Measurements from ENCODE around the gene ALKBH7.

The ALKBH7 gene

DNA sequence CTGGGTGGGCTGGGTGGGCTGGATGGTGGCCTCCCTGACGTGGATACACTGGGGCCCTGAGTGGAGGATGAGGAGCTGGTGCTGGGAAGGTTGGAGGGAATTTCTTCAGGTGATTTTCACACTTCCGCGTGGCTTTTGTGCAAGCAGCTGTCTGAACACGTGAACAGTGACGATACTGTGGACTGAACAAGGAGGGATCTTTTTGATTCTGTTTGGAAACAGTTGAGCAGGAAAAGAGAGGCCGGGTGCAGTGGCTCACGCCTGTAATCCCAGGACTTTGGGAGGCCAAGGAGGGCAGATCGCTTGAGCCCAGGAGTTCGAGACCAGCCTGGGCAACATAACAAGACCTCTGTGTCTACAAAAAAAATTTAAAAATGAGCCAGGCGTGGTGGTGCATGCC lies 29.5 kb downstream of the ALKBH7 start:
- DNase-seq: no peak

DNA sequence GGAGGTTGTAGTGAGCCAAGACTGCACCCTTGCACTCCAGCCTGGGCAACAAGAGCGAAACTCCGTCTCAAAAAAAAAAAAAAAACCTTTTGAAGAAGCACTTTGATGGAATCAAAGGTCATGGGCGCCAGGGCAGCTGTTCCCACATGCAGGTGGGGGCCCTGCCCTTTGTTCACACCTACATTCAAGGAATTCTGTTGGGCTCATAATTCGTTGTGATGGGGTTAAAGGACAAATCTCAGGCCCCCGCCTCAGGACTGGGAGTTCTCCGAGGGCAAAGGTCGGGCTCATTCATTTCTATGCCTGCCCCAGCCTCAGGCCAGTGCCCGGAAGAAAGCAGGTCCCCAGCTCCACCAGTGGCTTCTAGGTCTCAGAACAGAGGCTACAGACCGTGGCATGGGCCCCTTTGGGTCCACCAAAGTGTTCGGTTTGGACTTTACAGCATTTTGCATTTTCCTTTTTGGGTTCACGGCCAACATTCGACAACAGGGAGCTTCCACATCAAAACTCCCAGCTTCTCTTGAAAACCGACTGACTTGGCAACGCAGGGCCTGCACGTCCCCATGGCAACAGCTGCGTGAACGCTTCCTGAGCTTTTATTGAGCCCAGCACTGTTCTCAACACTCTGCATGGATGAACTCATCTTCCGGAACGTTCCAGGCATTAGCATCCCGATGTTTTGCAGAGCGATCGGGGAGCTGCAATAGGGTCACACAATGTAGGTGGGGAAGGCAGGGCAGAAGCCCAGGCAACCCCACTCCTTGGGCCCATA lies 30.4 kb downstream of the ALKBH7 start:
- DNase-seq: no peak

DNA sequence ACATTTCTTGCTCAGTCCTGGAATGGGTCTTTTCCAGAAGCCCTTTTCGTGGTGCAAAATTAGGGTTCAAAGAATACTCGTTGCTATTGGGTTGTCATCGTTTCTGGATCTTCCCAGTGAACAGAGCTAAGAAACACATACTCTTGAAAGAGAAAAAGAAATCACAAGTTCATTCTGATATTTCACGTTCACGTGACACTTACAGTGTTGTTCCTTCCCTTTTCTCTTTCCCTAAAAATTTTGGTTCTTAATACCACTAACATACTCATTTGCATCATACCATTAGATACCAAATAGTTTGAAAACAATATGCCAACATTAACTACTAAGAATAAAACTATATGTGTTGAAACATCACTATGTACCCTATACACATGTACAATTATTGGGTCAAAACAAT lies 33.8 kb downstream of the ALKBH7 start:
- no peak for DNase-seq

DNA sequence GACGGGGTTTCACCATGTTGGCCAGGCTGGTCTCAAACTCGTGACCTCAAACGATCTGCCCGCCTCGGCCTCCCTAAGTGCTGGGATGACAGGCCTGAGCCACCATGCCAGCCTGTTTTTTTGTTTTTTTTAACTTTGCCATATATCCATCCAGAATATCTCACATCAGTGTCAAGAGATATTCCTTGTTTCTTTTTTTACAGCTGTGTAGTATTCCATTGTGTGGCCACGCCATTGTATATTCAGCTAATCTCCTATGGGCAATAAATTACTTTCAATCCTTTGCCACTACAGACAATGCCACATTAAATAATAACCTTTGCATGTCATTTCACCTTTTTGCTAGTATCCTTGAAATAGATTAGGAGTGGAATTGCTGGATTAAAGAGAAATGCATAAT lies 36.8 kb downstream of the ALKBH7 start:
- DNase-seq: no peak

DNA sequence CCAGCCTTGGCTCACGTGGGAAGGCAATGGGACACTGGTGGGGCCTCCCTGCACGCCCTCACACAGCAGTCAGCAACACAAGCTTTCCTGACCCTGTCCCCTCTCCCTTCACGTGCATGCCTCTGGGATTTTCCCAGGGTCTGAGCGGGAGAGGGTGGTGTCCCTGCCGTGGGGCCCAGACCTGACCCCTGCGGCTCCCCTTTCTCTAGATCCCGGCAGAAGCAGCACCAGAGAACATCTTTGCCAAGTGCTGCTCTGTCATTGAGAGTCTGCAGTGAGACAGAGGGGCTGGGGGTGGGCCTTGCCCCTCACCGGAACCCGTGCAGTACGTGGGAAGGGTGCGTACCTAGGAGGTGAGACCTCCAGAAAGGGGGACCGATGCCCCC lies 39.5 kb downstream of the ALKBH7 start:
- DNase-seq: no peak

DNA sequence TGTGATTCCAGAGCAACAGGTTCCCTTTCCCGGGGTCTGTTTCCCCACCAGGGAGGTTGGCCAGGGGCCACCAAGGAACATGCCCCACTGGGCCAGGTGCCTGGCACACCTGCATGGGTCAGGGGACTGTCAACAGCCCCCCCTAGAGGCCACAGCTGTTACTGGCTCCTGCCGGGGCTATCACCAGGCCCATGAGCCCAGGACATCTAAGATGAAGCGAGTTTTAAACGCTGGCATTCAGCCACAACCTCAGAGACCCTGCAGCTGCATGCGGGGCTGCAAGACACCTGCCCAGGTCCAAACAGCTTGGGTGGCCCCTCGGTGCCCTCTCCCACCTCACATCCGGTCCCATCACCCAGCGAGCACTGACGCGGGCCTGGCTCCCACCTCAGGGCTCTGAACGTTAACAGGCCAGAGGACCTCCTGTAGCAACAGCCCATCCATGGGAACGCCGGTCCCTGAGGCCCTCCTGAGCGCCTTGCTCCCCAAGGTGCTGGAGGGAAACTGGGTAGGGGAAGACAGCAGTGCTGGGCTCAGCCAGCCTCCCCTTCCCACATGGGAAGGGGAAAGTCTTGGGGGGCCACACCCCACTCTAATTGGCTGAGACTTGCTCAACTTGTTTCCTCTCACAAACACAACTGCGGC lies 40.0 kb downstream of the ALKBH7 start:
- peak in 1 of 4 experiments; percentile 25 for DNase-seq

DNA sequence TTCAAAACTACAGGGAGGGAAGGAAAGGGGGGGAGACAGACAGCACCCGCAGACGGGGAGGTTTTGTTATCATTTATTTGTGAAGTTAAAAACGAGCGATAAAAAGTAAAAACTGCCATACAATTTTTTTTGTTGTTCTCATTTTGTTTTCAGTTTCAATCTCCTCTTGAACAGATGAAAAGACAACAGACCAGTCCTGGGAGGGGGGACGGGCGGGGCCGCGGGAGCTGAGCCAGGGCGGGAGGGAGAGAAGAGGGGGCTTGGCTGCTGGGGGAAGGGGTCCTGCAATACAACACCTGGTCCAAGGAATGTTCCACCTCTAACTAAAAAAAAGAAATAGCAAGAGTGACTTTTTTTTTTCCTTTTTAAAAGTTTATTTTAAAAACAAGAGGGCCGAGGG lies 40.7 kb downstream of the ALKBH7 start:
- no peak for DNase-seq

DNA sequence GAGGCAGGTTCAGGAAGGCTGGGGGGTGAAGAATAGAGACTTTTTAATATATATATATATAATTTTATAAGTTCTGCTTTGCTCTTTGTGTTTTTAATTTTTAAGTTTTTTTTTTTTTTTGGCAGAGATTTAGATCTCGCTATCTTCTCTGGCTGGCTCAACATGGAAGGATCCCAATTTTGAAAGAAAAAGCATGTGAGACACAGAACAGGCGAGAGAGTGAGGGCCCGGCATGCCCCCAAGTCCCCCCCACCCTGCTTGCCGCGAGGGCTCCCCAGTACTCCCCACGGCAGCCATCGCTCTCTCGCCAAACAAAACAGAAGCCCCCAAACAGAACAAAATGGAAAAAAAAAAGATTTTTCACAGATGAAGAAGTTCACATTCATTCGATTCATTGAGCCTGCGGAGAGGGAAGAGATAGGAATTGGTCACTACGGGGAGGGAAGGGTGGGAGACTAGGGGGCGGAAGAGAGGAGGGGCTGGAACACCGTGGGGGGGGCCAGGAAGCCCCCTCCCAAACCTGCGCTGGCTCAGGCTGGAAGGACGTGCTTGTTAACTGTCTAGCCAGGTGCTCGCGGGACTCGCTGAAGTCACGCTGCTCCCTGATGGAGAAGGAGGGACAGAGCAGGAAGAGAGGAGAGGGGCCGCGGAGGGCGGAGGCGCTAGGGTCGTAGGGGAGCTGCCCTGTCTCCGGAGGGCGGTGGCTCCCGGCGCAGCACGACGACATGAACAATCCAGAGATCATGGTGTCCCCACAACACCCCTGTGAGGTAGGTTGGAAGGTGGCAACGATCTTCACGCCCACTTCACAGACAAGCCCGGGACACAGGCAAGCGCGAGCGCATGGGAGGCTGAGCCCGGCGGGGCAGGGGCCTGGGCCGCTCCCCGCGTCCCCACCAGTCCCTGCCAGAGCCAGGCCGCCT lies 41.4 kb downstream of the ALKBH7 start:
- no peak for DNase-seq

DNA sequence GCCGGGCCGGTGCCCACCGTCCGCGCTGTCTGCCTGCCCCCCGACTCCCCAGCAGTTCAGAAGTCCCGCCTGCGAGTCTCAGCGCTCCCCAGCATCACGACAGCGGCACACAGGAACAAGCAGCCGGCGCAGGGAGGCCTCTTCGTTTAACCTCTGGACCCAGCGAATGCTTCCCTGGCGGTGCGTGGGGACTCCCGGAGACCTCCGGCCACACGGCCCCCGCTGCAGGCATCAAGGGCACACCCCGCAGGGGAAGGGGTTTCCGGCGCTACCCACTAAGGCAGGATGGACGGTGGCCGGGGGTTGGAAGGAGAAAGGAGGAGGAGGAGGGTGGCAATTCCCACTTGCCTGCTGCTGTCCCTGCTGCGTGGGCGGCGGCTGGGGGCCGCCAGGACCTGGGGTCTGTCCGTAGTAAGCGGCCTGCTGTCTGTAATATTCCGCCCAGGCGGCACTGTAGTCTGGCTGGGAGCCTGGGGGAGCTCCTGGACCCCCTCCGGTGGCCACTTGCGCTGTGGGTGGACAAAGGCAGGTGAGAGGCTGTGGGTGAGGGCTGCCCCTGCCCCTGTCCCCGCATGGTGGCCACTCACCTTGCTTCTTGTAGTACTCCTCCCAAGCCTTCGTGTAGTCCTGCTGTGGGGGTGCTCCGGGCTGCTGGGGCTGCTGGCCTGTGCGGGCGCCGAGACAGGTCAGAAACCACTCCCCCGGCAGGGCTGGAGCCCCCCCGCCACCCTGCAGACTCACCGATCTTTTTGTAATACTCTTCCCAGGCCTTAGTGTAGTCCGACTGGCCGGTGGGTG lies 42.4 kb downstream of the ALKBH7 start:
- no peak for DNase-seq

DNA sequence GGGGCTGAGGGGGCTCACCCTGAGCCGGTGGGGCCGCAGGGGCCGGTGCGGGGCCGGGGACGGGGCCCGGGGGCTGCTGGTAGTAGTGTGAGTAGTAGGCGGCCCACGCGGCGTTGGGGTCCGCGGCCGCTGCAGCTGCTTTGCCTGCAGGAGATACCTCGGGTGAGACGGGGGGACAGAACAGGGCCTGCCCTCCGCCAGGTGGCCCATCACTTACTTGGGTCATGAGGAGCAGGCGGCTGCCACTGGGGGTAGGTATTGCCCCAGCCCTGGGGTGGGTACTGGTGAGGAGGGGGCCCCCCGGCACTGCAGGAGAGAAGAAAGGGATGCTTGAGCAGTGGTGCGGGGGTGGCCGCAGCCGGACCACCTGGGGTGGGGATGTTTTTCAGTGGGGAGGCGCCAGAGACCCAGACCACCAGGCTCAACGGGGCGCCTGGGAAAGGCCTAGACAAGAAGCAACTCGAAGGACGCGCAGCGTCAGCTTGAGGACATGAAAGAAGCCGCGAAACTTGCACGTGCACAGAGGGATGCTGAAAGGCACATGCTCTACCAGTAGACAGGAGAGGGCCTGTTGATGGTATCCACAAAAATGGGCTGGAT lies 43.1 kb downstream of the ALKBH7 start:
- DNase-seq: no peak

DNA sequence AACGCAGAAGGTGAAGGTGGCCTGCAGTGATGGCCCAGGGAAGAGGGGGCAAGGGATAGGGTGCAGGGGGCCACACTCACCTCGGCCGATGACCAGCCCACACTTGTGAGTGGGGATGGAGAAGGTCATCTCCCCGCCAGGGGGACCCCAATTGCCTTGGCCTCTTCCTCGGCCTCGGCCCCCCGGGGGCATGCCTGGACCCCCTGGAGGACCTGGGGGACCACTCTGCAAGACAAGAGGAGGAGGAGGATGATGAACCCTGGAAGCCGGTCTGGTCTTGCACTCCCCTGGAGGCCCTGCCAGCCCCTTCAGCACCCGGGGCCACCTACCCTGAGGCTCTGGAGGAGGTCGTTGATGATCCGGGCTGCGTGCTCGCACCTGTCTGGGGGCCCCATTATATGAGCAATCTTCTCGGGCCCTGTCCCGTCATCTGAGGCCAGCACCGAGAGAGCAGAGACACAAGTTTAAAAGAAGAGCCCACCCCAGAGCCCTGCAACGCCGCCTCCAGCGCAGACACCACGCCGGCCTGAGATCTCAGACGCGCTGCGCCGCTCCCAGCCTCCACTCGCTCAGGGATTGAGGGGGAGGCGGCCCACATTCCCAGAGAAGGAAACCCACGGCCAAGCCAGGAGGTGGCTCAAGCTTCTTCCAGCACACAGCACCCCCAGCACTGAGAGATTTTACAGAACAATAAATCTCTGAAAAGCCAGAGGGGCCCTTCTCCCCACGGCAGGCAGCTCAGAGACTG lies 44.2 kb downstream of the ALKBH7 start:
- DNase-seq: no peak

DNA sequence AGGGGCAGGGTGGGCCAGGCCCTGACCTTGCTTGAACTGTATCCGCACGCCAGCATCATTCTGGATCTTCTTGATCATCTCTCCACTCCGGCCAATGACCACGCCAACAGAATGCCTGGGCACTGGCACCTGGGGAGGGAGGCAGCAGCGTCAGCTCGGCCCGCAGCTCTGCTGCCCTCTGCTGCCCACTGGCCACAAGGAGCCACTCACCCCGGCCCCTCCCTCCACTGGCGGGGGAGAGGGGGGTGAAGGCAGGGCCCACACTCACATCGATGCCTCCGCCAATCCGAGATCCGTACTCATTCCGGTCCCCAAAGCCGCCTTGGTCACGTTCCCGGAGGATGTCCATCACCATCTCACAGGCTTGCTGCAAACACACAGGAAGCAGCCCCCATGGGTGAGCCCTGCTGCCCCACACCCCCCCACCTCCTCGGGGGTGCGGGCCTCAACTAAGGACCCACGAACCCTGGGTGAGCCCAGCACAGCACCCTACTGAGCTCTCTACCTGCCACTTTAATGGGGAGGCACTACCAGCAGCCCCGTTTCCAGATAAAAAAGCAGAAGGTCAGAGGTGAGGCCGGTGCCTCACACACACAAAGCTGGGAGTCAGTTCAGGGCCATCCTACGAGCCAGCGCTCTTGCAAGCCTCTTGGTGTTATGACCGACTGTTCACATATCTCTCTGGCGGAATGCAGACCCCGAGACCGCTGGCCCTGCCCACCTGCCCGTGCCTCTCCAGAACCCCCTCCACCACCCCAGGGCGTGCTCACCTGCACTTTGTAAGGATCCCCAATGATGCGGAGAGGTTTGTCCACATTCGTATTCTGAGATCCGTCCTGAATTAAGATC lies 45.3 kb downstream of the ALKBH7 start:
- no peak for DNase-seq

DNA sequence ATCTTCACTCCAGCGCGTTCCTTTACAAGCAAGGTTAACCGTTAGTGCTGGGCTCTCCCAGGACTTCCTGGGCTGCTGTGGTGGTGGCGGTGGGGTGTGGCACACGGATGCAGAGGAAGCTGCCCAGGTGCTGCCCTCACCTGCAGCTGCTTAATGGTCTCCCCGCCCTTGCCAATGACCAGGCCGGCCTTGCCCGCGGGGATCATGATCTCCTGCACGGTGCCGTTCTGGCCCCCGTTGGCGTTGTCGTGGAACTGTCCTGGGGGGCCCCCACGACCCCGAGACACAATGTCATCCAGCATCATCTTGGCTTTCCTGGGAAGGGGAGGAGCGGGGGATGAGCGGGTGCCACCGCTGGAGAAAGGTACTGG lies 46.0 kb downstream of the ALKBH7 start:
- DNase-seq: no peak

DNA sequence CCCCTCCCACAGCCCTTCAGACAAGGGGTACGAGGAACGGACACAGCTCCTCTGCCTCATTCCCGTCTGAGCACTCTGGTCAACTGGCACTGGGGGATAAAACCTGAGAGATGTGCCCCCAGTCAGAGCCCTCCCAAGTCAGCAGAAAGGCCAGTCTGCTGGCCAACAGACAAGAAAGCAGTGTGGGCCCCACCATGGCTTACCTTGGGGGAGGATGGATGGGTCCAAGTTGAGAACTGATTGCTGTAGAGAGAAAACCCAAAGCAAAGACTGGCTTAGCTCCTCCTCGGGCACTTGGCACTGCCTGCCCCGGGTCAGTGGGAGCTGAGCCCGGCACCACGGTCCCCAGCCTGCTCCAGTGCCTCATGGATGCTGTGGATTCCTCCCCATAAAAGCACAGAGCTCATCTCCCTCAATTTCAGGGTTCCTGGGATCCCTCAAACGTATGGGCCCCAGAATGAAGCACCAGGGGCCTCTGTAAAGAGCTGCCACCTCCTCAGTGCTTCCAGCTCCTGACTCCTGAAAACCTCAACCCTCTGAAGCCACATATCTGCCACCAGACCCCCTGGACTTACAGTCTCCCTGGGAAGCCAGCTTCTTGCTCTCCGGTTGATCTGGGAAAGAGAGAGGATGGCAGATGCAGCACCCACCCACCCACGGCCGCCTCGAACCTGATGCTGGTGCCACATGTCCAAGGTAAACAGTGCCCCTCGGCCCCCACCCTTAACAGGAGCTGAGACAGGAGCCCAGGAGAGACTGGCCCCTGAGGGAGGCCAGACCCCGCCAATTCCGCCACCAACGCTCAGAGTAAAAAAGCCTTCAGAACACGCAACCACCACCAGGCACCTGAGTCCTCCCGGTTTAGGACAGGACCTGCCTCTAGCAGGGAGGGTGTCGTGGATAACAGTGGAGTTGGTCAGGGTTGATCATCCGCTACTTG lies 48.8 kb downstream of the ALKBH7 start:
- DNase-seq: no peak

DNA sequence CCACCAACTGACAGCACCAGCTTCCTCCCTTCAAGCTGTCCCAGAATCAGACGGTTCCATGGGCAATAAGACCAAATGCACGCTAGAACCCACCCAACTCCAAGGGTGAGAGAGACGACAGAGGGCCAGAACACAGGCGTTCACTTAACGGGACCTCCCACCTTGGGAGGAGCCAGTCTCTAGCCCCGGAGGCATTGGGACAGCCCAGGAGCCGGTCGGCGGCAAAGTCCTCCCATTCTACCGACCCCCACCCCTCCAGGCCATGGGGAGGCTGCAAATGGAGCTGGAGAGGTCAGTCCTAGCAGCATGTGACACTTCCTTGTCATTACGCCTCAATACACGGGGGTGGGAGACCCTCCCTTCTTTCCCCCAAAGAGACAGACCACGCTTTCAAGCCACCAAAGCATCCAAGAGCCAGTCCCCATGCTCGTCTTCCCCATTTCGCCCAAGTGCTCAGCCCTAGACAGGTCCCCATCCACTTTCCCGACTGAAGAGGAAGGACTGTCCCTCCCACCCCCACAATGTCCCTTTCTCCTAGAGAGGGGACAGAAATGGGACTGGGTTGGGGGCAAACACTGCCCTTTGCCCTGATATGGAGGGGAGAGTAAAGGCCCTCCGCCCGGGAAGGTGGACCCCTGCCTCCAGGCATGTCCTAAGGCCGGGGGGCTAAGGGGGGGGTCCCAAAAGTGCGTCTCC lies 51.1 kb downstream of the ALKBH7 start:
- DNase-seq: no peak

DNA sequence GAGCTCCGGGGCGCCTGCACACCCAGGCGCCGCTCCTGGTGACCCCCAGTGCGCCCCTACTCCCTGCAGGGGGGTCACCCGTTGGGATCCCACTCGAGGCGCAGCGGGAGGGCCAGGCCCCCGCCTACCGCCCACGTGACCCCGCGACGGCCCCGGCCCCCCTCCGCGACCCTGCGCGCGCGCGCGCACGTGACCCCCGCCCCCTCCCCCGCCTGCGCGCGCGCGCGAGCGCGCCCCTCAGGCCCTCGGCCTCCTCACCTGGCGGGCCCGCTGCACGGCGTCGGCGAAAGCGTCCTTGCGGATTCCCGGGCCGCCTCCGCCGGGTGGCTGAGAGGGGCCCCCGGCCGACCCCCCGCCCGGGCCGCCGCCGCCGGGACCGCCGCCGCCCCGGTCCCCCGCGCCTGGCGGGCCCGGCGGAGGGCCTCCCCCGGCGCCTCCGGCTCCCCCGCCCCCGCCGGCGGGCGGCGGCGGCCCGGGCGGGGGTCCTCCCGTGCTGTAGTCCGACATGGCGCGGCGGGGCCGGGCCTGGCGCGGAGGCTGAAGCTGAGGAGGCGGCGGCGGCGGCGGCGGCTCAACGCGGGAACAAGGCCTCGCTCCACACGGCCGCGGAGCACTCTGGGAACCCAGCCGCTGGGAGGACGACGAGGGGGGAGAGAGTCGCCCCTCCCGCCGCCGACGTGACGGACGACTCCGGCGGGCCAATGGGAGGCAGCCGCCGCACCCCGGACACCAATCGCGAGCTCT lies 51.8 kb downstream of the ALKBH7 start, which contains the start of gene KHSRP:
Gene KHSRP, minus strand, starts transcription at position 617 of the 744 bp plus-strand sequence. Its CDS starts 110 bp downstream, at position 507.
- no peak for DNase-seq
